Measurements from ENCODE around the gene FNDC5. TPM values are rescaled to one million over a fixed set of nuclear protein-coding genes. Genes with fewer than 3 reads are reported as not detected.

Gene FNDC5
- total and polyA plus RNA-seq, 9 of the 15 experiments (the other 6 are each of a cell fraction or from before 2014, with no cell fraction given) = 0.06 to 2.1 (median 0.22) TPM

- TF ChIP-seq ATF1 (CRISPR knock-in tag; IDR thresholded peaks at IDR 0.05) (no peak), ATF1 (tag; IDR thresholded peaks at IDR 0.05) (peak; percentile 84), MGA (IDR thresholded peaks at IDR 0.05) (no peak), RBM39 (optimal IDR thresholded peaks at IDR 0.05; ENCODE audit: low read depth, low read length) (no peak), CREM (IDR thresholded peaks at IDR 0.05; ENCODE audit: low read depth) (peak; percentile 82), GATAD2A (IDR thresholded peaks at IDR 0.05) (no peak), GABPB1 (CRISPR knock-in tag; IDR thresholded peaks at IDR 0.05) (peak; percentile 16; the same call in 1 of the 2 replicates), ZNF280A (IDR thresholded peaks at IDR 0.05; ENCODE audit: low read depth, partially characterized antibody) (no peak), TBL1XR1 (IDR thresholded peaks at IDR 0.05; ENCODE audit: low read length in 2 of 2) (no peak), GABPB2 (CRISPR knock-in tag; conservative IDR thresholded peaks at IDR 0.05) (no peak)
- TF ChIP-seq, protein P1, sequence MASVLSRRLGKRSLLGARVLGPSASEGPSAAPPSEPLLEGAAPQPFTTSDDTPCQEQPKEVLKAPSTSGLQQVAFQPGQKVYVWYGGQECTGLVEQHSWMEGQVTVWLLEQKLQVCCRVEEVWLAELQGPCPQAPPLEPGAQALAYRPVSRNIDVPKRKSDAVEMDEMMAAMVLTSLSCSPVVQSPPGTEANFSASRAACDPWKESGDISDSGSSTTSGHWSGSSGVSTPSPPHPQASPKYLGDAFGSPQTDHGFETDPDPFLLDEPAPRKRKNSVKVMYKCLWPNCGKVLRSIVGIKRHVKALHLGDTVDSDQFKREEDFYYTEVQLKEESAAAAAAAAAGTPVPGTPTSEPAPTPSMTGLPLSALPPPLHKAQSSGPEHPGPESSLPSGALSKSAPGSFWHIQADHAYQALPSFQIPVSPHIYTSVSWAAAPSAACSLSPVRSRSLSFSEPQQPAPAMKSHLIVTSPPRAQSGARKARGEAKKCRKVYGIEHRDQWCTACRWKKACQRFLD (CRISPR knock-in tag; IDR thresholded peaks at IDR 0.05) = peak; percentile 40; the same call in 1 of the 2 replicates
Measured at GRCh38 chr1:32919811-32920733, 49.4 kb upstream of the FNDC5 start (continued).

All from K562 (cell line).